Aorta (tissue), 5 donors: Measurements from ENCODE around the gene RWDD3. TPM values are rescaled to one million over a fixed set of nuclear protein-coding genes. Genes with fewer than 3 reads are reported as not detected.

ENCODE experiments used
- ATAC-seq: fragments of 200-7000 bp; cut with Tn5 transposase; one replicate; pipeline ENCODE4 v1.9.1; 2022; ENCODE audit warnings: moderate library complexity; ENCODE audit not compliant: low FRiP score
- DNase-seq, 2 donors: peaks; one replicate each; pipeline ENCODE4 v3.0.0-alpha.2; 2020
- H3K27ac ChIP-seq, 2 donors: one replicate each; pipeline ENCODE4 v1.5.1; 2013; ENCODE audit warnings: low read length in 2 of 2, mild to moderate bottlenecking in 2 of 2, moderate library complexity in 2 of 2, control low read depth in 1 of 2, inconsistent platforms in 1 of 2, low read depth in 1 of 2
- H3K27me3 ChIP-seq, 2 donors: one replicate each; pipeline ENCODE4 v1.6.1; 2013; ENCODE audit warnings: control low read depth in 1 of 2, low read length in 1 of 2, mild to moderate bottlenecking in 1 of 2, moderate library complexity in 1 of 2; ENCODE audit not compliant: insufficient read depth in 2 of 2, control insufficient read depth in 1 of 2
- H3K36me3 ChIP-seq, 2 donors: one replicate each; pipeline ENCODE4 v1.6.1; 2013; ENCODE audit warnings: control low read depth in 1 of 2, low read length in 1 of 2, mild to moderate bottlenecking in 1 of 2; ENCODE audit not compliant: insufficient read depth in 2 of 2, control insufficient read depth in 1 of 2
- H3K4me1 ChIP-seq, 2 donors: one replicate each; pipeline ENCODE4 v1.6.1; 2013; ENCODE audit warnings: low read length in 2 of 2, control low read depth in 1 of 2, mild to moderate bottlenecking in 1 of 2, moderate library complexity in 1 of 2; ENCODE audit not compliant: insufficient read depth in 2 of 2, control insufficient read depth in 1 of 2
- H3K4me3 ChIP-seq, 2 donors: one replicate each; pipeline ENCODE4 v1.5.1; 2013; ENCODE audit warnings: low read length in 2 of 2, control low read depth in 1 of 2, mild to moderate bottlenecking in 1 of 2
- H3K9me3 ChIP-seq: one replicate; pipeline ENCODE4 v1.6.1; 2013; ENCODE audit warnings: mild to moderate bottlenecking, low read length; ENCODE audit not compliant: control insufficient read depth
- WGBS, 2 donors: extraction: QIAGEN DNeasy Blood & Tissue Kit; methylation state at CpG; one replicate each; pipeline ENCODE4 v1.1.7; 2013; 5-methylcytosine and 5-hydroxymethylcytosine counted together
- intact Hi-C, 2 donors: fragments of 100-400 bp; cut with DNase I; formaldehyde crosslinking; loops; one replicate each; pipeline versions ENCODE4 v1.14.2 to v1.15.0; 2022
- polyA plus RNA-seq, 2 donors: library from polyadenylated mRNA; stranded (reverse); fragments of 200-250 nt; gene quantifications; one replicate each; pipeline ENCODE4 v1.2.3, GENCODE V29; 2013
- total RNA-seq, 2 donors: library from RNA; stranded (reverse); fragmentation: NEBNext Ultra II Directional; extraction: Animal tissue kit (Norgen Biotek cat#: 25700); gene quantifications; one replicate each; pipeline ENCODE4 v1.2.1, GENCODE V29; 2021
- donor health status: healthy with polysubstance abuse.
- donor health status: Bipolar disorder and iron deficiency.
- donor health status: DM: no; HTN: no; CAD: no.
- donor health status: DM: no; HTN: no; CAD: no.
- donor health status: DM: yes; HTN: yes; CAD: no.

RWDD3 gene
- total and polyA plus RNA-seq, 4 donors: 16.7 to 25.5 (median 20.8) TPM

DNA sequence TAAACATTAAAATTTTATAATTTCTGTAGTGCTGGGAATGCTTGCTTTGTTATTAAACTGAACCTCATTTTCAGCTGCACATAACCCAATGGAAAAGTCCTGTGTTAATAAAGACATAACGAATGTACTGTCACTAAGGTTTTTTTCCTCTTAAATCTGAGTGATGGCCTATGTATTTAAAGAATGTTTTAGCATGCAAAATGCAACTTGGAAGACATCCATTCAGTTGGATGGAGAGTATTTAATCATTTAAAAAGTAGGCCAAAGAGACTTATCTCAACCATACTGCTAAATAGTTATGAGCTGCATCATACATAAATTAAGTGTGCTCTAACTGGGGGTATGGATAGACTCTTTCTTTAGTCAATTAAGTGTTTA, 48.5 kb downstream of the RWDD3 start:
- no peaks in the 10 kb centered on the region for H3K27me3 ChIP-seq
- DNase-seq (no peak), ATAC-seq (no peak)
- H3K9me3 ChIP-seq: no peaks in the 10 kb centered on the region
- no peak overlapping the region for H3K27ac ChIP-seq
- 80% methylated on average over 1 of the region's 1 CpG for WGBS, 2 donors
- H3K36me3 ChIP-seq: no peaks in the 10 kb centered on the region
- H3K4me3 ChIP-seq: no peak overlapping the region
- intact Hi-C loops: no loop called here
- H3K4me1 ChIP-seq: peaks cover 0 to 2% of the 10 kb centered on the region in 2 donors

DNA sequence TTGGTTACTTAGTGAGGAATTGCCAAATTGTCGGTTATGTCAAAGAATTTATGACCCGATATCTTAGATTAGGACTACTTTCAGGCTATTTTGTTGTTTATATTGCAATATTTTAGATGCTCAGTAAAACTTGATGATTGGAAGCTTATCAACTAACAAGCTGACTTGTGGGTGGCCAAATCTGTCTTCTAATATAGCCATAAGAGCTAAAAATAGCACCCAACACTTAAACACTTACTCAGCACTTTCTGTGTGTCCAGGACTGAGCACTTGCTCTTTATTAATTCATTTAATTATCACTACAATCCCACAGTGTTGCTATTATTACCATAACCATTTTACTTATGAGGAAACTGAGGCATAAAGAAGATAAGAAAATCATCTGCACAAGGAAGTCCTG, 50.4 kb downstream of the RWDD3 start:
- intact Hi-C loops: loop anchor here in 1 of 2 donors (2.0 kb wide), 1 partner anchor 20 kb away; no protein-coding TSS in a partner anchor
- H3K36me3 ChIP-seq: no peaks in the 10 kb centered on the region
- H3K4me1 ChIP-seq: no peaks in the 10 kb centered on the region
- H3K9me3 ChIP-seq: no peaks in the 10 kb centered on the region
- no peak for ATAC-seq
- H3K4me3 ChIP-seq: no peak overlapping the region
- WGBS, 2 donors: 73 to 78% methylated on average over 2 of the region's 2 CpGs
- H3K27ac ChIP-seq: no peak overlapping the region
- no peak for DNase-seq
- no peaks in the 10 kb centered on the region for H3K27me3 ChIP-seq

DNA sequence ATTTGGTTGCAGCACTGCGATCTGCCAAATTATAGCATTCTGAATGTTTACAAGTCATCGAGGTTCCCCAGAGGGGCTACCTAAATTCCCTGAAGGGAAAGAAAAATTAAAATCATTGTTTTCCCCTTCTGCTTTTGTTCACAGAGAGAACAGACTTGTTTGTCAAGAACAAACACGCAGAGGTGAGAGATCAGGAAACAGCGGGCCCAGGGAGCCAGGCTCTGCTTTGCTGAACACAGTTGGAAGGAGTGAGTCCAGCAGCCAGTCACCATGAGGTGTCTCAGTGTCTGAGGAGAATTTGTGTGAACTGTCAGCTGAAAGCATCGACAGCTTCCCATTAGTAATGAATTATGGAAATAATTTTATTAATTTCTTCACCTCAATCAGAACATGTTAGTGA, 52.5 kb downstream of the RWDD3 start:
- Histone ChIP-seq H3K27ac (no peak overlapping the region), H3K4me1 (no peaks in the 10 kb centered on the region), H3K9me3 (no peaks in the 10 kb centered on the region), H3K36me3 (no peaks in the 10 kb centered on the region), H3K27me3 (no peaks in the 10 kb centered on the region), H3K4me3 (no peak overlapping the region)
- 54 to 62% methylated on average over 5 of the region's 5 CpGs for WGBS, 2 donors
- ATAC-seq (no peak), DNase-seq (no peak)
- intact Hi-C loops: no loop called here

DNA sequence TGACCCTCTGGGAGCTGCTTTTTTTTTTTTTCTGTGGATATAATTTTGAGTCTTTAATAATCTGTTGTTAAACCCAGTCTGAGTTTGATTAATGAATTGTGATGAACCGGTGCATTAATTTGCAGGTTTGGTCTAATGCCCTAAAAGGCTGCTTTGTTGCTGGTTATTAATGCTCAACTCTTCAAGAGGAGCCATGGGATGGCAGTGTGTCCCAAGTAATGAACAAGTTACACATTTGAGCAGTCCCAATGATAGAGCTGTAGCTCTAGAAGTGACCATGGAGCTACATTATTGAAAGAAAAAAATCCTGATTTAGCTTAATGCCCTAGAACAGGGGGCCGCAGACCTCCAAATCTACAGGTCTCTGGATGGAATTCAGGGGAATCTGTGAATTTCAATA, 53.1 kb downstream of the RWDD3 start:
- WGBS, 2 donors: 82 to 85% methylated on average over 2 of the region's 2 CpGs
- intact Hi-C loops: no loop called here
- H3K4me3 ChIP-seq: no peak overlapping the region
- ATAC-seq (no peak), DNase-seq (no peak)
- H3K27ac ChIP-seq: no peak overlapping the region
- H3K36me3 ChIP-seq: no peaks in the 10 kb centered on the region
- no peaks in the 10 kb centered on the region for H3K4me1 ChIP-seq
- H3K27me3 ChIP-seq: no peaks in the 10 kb centered on the region
- H3K9me3 ChIP-seq: no peaks in the 10 kb centered on the region

DNA sequence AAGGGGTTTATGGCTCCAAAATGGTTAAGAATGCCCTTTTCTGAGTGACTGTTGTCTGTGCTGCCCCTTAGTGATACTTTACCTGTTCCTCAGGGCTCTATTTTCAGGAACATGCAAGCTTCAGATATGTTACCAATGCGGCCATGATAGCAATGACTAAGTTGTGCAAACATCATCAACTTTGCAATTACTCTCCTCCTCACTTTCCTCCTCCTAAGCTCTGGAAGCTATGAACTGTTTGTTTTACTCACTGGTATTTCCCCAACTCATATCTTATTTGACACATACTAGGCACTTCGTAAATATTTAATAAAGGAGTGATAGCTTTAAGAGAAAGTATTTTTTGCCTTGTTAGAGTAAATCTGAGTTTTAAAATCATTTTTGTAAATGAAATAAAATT, 53.8 kb downstream of the RWDD3 start:
- ATAC-seq (no peak), DNase-seq (no peak)
- WGBS, 2 donors: 31 to 43% methylated on average over 2 of the region's 2 CpGs
- Histone ChIP-seq H3K36me3 (no peaks in the 10 kb centered on the region), H3K9me3 (no peaks in the 10 kb centered on the region), H3K4me1 (no peaks in the 10 kb centered on the region), H3K4me3 (no peak overlapping the region), H3K27me3 (no peaks in the 10 kb centered on the region), H3K27ac (no peak overlapping the region)
- intact Hi-C loops: no loop called here

Other genes starting within 250 kb of the RWDD3 start
- gene ALG14, start 161.3 kb upstream of the RWDD3 start, total RNA-seq: 1 to 10 TPM; 2.8 to 3.2 TPM
- gene ALG14, start 161.3 kb upstream of the RWDD3 start, polyA plus RNA-seq: under 1 TPM; 0.50 to 0.79 TPM
- gene TLCD4, start 116.9 kb upstream of the RWDD3 start, total RNA-seq: 10 to 100 TPM in 1 of 2 donors, 1 to 10 TPM in 1; 9.3 to 17.3 TPM
- 1 to 10 TPM; 2.7 to 5.5 TPM for gene TLCD4, start 116.9 kb upstream of the RWDD3 start, polyA plus RNA-seq